Activated T-helper 17 cell treated with anti-CD3 and anti-CD28 coated beads, Interleukin-2, amount 50 U/mL, for 72 hours (primary cell): ENCODE results near the gene TBC1D9. TPM values are rescaled to one million over a fixed set of nuclear protein-coding genes. Genes with fewer than 3 reads are reported as not detected.
"Not testable (repeated sequence)": the region's sequence is repeated elsewhere in the genome, so short reads cannot be mapped to it uniquely, and the experiment has no call there.

ENCODE experiments used
- ATAC-seq: fragments of 150-1000 bp; cut with Tn5 transposase; replicated peaks from 2 replicates; pipeline ENCODE4 v1.10.0; 2021; ENCODE audit warnings: mild to moderate bottlenecking, moderate library complexity
- H3K27ac Mint-ChIP-seq: one replicate; pipeline ENCODE4 v1.8.0; 2022; ENCODE audit warnings: mixed read lengths
- H3K27me3 Mint-ChIP-seq: one replicate; pipeline ENCODE4 v1.8.0; 2022; ENCODE audit warnings: mixed read lengths
- H3K36me3 Mint-ChIP-seq: one replicate; pipeline ENCODE4 v1.8.0; 2022; ENCODE audit warnings: low read depth, mild to moderate bottlenecking, mixed read lengths
- H3K4me1 Mint-ChIP-seq: one replicate; pipeline ENCODE4 v1.8.0; 2022; ENCODE audit warnings: mixed read lengths
- H3K4me3 Mint-ChIP-seq: one replicate; pipeline ENCODE4 v1.8.0; 2022; ENCODE audit warnings: mild to moderate bottlenecking, mixed read lengths
- H3K9me3 Mint-ChIP-seq: one replicate; pipeline ENCODE4 v1.8.0; 2022; ENCODE audit warnings: mixed read lengths
- total RNA-seq, 2 donors: library from RNA; stranded (reverse); gene quantifications; one replicate each; pipeline ENCODE4 v1.2.3, GENCODE V29; 2022

TBC1D9 gene
- under 1 TPM in 1 of 2 donors, not detected in 1; 0.05 TPM for total RNA-seq

DNA sequence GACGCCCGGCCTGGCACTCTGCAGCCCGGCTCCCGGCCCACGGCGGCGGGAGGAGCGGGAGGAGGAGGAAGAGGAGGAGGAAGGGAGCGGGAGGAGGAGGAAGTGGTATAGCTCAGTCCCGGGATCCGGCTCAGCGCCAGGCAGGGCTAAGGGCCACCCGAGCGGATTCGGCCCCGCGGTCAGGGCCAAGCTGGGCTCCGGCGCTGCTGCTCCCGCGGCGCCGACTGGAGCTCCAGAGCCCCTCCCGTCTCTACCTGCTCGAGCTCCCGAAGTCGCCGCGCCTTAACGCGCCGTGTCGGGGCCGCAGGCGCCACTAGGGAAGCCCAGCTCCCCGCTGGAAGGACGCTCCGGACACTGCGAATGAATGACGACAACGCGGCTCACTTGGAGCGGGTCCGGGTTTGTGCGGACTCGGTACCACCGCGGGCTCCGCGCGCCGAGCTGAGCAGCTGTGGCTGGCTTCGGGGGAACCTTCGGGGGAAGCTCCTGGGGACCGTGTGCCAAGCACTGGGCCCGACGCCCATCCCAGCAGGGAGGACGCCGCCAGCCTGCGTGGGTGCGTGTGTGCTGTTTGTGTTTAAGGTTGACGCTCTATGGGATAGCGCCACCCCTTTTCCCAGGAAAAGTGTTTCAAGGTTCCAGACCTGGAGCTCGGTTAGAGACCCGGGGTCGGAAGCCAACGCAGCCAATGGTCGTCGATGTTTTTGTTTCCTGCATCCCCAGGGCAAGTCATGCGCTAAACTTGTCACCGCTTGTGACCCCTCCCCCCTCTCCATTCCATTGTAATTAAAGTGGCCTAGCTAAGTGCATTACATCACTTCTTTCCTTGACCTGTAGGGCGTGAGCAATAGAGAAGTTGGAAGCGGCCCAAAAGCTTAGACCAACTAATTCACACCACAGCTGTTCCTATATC, at the start of gene TBC1D9:
TSS of gene TBC1D9 (minus strand) at position 67 of the 913 bp plus-strand sequence. CDS start 340 bp downstream, outside the sequence.
- Mint-ChIP-seq H3K27ac (no peak within 1 kb of the TSS), H3K36me3 (no peaks in the 10 kb centered on the region), H3K27me3 (peaks cover 52% of the 10 kb centered on the region), H3K9me3 (no peaks in the 10 kb centered on the region), H3K4me3 (peak within 1 kb of the TSS; percentile 34), H3K4me1 (no peaks in the 10 kb centered on the region)
- peak; percentile 38 for ATAC-seq

DNA sequence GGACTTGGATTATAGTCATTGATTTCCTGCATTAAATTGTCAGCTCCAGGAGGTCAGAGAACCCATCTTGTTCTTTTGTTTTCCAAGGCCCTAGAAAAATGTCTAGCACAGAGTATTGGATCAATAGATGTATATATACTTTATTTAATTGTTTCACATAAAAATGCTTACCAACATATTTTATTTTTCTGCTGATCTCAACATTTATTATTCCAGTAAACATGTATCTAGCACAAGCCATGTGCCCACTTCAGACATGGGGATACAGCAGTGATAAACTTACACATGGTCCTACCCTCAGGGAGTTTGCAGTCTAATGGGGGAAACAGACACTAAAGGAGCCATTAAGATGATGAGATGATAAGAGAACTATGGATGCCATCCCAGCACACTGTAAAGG, 49.1 kb upstream of the TBC1D9 start:
- H3K9me3 Mint-ChIP-seq = peaks cover 3% of the 10 kb centered on the region
- H3K4me1 Mint-ChIP-seq = no peaks in the 10 kb centered on the region
- no peaks in the 10 kb centered on the region for H3K36me3 Mint-ChIP-seq
- H3K4me3 Mint-ChIP-seq = no peak overlapping the region
- H3K27ac Mint-ChIP-seq = no peak overlapping the region
- peaks cover 13% of the 10 kb centered on the region for H3K27me3 Mint-ChIP-seq
- no peak for ATAC-seq

DNA sequence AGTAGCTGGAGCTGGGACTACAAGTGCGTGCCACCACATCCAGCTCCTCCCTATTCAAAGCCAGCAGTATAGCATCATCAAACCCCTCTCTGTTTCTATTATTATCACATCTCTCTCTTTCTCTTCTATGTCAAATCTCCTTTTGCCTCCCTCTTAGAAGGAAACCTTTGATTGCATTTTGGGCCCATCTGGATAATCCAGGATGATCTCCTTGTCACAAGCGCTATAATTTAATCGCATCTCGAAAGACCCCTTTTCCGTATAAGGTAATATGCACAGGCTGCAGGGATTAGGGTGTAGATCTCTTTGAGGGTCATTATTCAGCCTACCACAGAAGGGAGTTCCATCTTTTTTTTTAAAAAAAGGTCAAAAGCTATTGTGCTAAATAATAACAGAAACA, 46.4 kb upstream of the TBC1D9 start:
- no peaks in the 10 kb centered on the region for H3K36me3 Mint-ChIP-seq

DNA sequence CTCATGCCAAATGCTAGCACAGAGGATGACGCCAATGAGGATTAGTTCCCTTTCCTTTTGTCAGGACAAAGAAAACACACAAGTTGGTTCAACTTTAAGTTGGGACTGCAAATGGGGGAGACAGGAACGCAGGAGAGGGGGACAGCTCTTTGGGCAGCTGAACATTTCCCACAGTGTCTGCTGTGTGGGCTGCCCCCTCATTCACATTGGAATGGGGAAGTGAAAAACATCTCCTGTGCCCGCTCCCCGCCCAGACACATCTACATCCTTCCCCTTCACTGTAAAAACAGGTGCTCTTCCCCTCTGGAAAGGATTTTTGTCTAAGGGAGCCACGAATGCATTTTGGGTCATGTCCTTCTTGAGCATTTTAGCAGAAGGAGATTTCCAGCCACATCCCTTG, 44.5 kb upstream of the TBC1D9 start:
- Mint-ChIP-seq H3K4me1 (no peaks in the 10 kb centered on the region), H3K27ac (no peak overlapping the region), H3K9me3 (peaks cover 3% of the 10 kb centered on the region), H3K27me3 (peaks cover 7% of the 10 kb centered on the region), H3K4me3 (no peak overlapping the region), H3K36me3 (no peaks in the 10 kb centered on the region)
- no peak for ATAC-seq

More for the DNA sequence above, 46.4 kb upstream of the TBC1D9 start:
- Mint-ChIP-seq H3K4me3 (no peak overlapping the region), H3K4me1 (no peaks in the 10 kb centered on the region), H3K27ac (no peak overlapping the region), H3K9me3 (peaks cover 3% of the 10 kb centered on the region), H3K27me3 (peaks cover 12% of the 10 kb centered on the region)
- no peak for ATAC-seq

DNA sequence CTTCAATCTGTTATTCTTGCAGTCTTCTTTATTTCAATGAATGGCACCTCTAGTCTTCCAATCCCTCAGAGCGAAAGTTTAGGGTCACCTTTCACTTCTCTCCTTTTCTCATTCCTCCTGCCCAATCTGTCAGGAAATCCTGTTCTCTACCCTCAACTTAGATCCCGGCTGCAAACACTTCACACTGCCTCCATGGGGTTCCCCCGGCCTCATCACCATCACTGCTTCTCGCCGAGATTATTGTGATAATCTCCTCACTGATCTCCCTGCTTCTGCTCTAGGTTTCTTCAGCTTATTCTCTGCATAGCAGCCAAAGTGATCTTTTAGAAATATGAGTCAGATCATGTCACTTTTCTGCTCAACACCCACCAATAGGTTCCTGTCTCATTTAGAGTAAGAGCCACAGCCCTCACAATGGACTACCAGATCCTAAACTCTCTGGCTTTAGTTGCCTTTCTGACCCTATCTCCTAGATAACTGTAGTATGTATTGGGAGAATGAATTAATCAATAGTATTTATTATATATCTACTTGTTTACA, 43.6 kb upstream of the TBC1D9 start:
- Mint-ChIP-seq H3K27me3 (peaks cover 3% of the 10 kb centered on the region), H3K36me3 (no peaks in the 10 kb centered on the region), H3K4me3 (no peak overlapping the region), H3K9me3 (no peaks in the 10 kb centered on the region), H3K4me1 (no peaks in the 10 kb centered on the region), H3K27ac (no peak overlapping the region)
- ATAC-seq = no peak

DNA sequence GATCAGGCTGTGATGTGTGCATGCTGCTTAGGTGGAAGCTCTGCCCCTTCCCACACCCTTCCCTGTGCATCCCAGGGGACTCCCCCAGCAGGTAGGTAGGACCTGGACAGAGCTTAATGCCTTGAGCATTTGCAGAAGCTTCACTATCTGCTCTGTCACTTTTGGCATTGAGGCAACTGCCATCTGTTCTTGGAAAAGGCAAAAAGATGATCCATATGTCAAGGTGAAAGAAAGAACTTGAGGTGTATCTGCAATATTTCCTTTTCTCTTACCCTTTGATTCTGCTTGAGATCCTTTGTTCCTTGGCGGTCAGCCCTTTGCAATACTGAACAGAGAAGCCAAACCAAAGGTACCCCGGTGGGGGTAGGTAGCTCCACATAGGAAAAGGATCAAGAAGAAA, 37.1 kb upstream of the TBC1D9 start:
- H3K27ac Mint-ChIP-seq = no peak overlapping the region
- no peak overlapping the region for H3K4me3 Mint-ChIP-seq
- no peak for ATAC-seq
- no peaks in the 10 kb centered on the region for H3K36me3 Mint-ChIP-seq
- no peaks in the 10 kb centered on the region for H3K4me1 Mint-ChIP-seq
- no peaks in the 10 kb centered on the region for H3K9me3 Mint-ChIP-seq
- H3K27me3 Mint-ChIP-seq = peaks cover 6% of the 10 kb centered on the region

DNA sequence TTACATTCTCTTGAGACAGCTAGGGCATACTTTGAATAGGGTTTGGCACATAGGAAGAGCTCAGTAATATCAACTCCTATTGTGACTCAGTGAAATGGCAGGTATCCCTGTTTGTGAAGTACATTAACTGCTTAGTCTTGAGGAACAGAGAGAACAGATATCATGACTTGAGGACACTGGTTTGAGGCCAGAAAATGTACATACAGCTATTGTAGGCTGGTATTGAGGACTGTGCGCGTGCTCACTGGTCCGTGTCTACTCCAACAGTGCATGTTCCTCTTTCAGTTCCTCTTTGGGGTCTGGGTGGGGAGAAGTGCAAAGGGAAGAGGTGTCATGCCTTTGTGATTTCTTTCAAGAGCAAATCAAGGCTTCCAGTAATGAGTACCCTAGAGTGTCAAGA, 34.6 kb upstream of the TBC1D9 start:
- H3K27me3 Mint-ChIP-seq = peaks cover 9% of the 10 kb centered on the region

DNA sequence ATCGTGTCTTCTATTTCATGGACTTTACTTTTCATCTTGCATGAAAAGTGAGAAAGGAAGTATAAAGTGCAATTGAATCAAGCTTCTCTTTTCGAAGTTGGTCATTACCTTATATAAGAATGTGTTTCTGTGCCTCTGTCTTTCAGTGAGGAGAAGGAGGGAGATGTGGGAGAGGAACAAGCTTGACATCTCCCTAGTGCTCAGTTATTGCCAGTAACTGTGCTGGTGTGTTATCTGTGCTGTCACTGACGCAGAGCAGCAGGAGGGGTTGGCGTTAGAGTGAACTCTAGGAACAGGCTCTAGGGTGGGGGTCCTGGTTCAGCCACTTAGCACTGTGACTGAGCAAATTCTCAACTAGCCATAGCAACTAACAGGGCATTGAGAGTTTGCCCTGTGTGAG, 34.0 kb upstream of the TBC1D9 start:
- H3K36me3 Mint-ChIP-seq = no peaks in the 10 kb centered on the region
- H3K4me3 Mint-ChIP-seq = no peak overlapping the region
- peaks cover 9% of the 10 kb centered on the region for H3K27me3 Mint-ChIP-seq
- no peak overlapping the region for H3K27ac Mint-ChIP-seq
- ATAC-seq = no peak
- H3K9me3 Mint-ChIP-seq = no peaks in the 10 kb centered on the region
- no peaks in the 10 kb centered on the region for H3K4me1 Mint-ChIP-seq

More for the DNA sequence above, 34.6 kb upstream of the TBC1D9 start:
- H3K4me3 Mint-ChIP-seq = no peak overlapping the region
- ATAC-seq = no peak
- no peaks in the 10 kb centered on the region for H3K36me3 Mint-ChIP-seq
- no peaks in the 10 kb centered on the region for H3K4me1 Mint-ChIP-seq
- H3K9me3 Mint-ChIP-seq = no peaks in the 10 kb centered on the region
- H3K27ac Mint-ChIP-seq = no peak overlapping the region

DNA sequence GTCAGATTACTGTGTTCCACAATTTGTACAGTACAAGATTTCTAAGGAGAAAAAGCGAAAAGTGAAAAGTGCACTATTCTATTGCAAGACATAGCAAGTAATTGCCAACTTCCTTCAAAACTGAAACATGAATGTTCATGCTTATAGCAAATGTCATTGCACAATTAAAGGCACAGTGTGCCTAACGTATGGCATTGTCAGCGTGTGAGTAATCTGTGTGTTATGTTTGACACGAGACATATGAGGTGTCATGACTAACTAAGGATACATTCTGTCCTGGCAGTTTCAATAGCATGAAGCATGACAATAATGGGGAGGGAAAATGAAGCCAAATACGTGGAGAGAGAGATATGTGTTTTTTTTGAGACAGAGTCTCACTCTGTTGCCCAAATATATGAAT, 33.6 kb upstream of the TBC1D9 start:
- H3K27ac Mint-ChIP-seq = no peak overlapping the region
- no peaks in the 10 kb centered on the region for H3K4me1 Mint-ChIP-seq
- H3K27me3 Mint-ChIP-seq = peaks cover 9% of the 10 kb centered on the region
- no peak for ATAC-seq
- H3K36me3 Mint-ChIP-seq = no peaks in the 10 kb centered on the region
- no peaks in the 10 kb centered on the region for H3K9me3 Mint-ChIP-seq
- H3K4me3 Mint-ChIP-seq = no peak overlapping the region

DNA sequence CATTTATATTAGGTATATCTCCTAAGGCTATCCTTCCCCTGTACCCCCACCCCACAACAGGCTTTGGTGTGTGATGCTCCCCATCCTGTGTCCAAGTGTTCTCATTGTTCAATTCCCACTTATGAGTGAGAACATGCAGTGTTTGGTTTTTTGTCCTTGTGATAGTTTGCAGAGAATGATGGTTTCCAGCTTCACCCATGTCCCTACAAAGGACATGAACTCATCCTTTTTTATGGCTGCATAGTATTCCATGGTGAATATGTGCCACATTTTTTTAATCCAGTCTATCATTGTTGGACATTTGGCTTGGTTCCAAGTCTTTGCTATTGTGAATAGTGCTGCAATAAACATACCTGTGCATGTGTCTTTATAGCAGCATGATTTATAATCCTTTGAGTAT, 26.6 kb upstream of the TBC1D9 start:
- H3K9me3 Mint-ChIP-seq, H3K36me3 Mint-ChIP-seq, H3K4me1 Mint-ChIP-seq, ATAC-seq, H3K27ac Mint-ChIP-seq, H3K27me3 Mint-ChIP-seq, H3K4me3 Mint-ChIP-seq: not testable (repeated sequence)

DNA sequence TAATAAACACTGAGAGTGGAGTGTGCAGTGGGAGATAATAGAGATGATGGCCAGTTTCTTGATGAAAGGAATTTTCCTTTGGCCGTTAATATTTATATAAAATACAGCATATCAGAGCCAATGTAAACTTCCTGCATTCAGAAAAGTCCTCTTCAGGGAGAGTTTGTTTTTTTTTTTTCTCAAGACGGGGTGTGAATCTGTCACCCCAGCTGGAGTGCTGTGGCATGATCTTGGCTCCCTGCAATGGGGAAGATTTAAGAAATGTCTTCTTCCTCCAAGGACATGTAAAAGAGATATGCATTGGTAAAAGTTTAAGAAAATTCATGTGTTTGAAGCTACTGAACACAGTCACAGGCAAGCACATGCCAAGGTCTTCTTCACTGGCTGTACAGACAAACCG, 25.4 kb upstream of the TBC1D9 start:
- H3K4me3 Mint-ChIP-seq = no peak overlapping the region
- H3K27me3 Mint-ChIP-seq = no peaks in the 10 kb centered on the region
- H3K9me3 Mint-ChIP-seq = no peaks in the 10 kb centered on the region
- no peaks in the 10 kb centered on the region for H3K4me1 Mint-ChIP-seq
- no peak for ATAC-seq
- no peak overlapping the region for H3K27ac Mint-ChIP-seq
- H3K36me3 Mint-ChIP-seq = no peaks in the 10 kb centered on the region

DNA sequence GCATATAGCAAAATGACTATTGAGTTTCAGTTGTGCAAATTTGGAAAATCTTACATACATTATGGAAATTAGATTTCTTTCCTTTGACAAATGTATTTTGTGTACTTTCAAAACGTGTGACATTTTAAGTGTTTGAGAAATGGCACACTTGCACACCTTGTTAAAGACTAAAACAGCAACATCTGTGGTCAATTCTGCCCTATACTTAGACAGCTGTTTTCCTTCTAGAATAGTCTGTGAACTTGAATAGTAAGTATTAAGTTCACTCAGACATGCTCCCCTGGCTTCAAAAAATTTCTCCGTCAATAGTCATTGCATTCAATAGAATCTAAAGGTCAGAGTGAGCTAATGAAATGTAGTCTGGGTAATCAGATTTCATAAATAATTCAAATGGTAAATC, 21.7 kb upstream of the TBC1D9 start:
- Mint-ChIP-seq H3K36me3 (no peaks in the 10 kb centered on the region), H3K4me1 (no peaks in the 10 kb centered on the region), H3K27ac (no peak overlapping the region), H3K9me3 (no peaks in the 10 kb centered on the region), H3K4me3 (no peak overlapping the region), H3K27me3 (no peaks in the 10 kb centered on the region)
- no peak for ATAC-seq

DNA sequence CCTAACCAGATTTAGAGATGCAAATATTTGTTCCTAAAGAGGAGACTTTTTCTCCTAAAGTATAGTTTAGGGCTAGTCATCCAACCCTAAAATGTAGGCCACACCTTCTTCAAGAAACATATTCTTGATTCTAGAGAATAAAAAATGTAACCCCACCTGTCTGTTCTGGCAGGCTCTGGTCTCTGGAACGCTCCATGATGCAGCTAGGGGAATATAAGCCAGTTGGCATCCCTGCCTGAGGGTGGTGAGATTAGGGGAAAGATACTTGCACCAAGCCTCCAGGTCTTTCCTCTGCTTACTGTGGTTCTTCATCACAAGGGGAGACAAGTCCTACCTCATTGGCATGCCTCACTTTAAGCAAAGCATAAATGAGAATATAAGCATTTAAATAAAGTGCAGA, 21.2 kb upstream of the TBC1D9 start:
- Mint-ChIP-seq H3K4me3 (no peak overlapping the region), H3K27ac (no peak overlapping the region), H3K27me3 (no peaks in the 10 kb centered on the region), H3K36me3 (no peaks in the 10 kb centered on the region), H3K4me1 (no peaks in the 10 kb centered on the region), H3K9me3 (no peaks in the 10 kb centered on the region)
- no peak for ATAC-seq

DNA sequence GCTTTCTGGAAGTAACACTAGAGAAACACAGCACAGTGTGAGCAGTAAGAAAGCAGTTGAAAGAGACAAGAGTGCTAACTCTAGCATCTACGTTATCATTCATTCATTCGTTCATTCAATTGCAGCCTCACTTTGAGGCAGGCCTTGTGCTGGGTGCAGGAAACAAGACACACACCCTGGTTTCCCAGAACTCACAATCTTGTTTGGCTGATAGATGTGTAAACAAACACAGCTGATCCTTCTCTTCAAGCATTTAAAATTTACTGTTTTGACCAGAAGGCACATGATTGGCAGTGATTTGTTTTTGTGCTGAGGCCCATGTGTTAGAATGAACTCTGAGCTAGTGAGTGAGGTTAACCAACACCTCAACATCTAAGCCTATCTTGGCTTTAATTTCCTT, 20.4 kb upstream of the TBC1D9 start:
- Mint-ChIP-seq H3K4me1 (no peaks in the 10 kb centered on the region), H3K36me3 (no peaks in the 10 kb centered on the region), H3K4me3 (no peak overlapping the region), H3K9me3 (no peaks in the 10 kb centered on the region), H3K27me3 (no peaks in the 10 kb centered on the region), H3K27ac (no peak overlapping the region)
- no peak for ATAC-seq

DNA sequence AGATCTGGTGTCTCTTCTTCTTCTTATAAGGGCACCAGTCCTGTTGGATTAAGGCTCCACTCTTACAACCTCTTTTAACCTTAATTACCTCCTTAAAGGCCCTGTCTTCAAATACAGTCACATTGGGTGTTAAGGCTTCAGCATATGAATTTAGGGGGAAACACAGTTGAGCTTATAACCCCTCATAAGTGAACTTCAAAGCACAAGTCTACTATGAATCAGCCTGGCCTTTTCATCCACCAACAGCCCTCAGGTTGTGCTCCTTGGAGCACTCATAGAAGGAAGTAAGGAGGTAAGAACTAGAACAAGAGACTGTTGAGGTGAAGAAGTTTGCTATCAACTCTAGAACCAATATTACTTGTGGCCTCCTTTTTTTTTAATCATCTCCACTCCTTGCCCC, 18.8 kb upstream of the TBC1D9 start:
- Mint-ChIP-seq H3K4me3 (no peak overlapping the region), H3K36me3 (no peaks in the 10 kb centered on the region), H3K27me3 (no peaks in the 10 kb centered on the region), H3K27ac (no peak overlapping the region), H3K9me3 (no peaks in the 10 kb centered on the region), H3K4me1 (no peaks in the 10 kb centered on the region)
- ATAC-seq = no peak
